Dermis lymphatic vessel endothelial cell (primary cell): ENCODE data around the gene ALAD. TPM values are rescaled to one million over a fixed set of nuclear protein-coding genes. Genes with fewer than 3 reads are reported as not detected.

Experiments used
- total RNA-seq: library from RNA; depleted of rRNA; stranded (reverse); fragments of >200 nt; gene quantifications from 2 replicates; pipeline ENCODE4 v1.2.1, GENCODE V29; 2014

Gene ALAD
- total RNA-seq, result 11.8 and 12.1 TPM in 2 replicates

GRCh38 chr9:113401027-113401792 lies at the start of gene ALAD:
ALAD (minus strand) TSS chr9:113401284; CDS start chr9:113393559, 7,725 bp downstream.

GRCh38 chr9:113410207-113410864 lies 9.3 kb upstream of the ALAD start, which contains the start of the genes C9orf43 and POLE3:
C9orf43 (plus strand) TSS chr9:113410747; CDS start chr9:113413494, 2,747 bp downstream.
POLE3 (minus strand) TSS chr9:113410675; CDS start chr9:113410293, 382 bp downstream.

GRCh38 chr9:113376634-113377567 lies 24.2 kb downstream of the ALAD start, which contains the start of gene HDHD3:
HDHD3 (minus strand) TSS chr9:113376986; CDS start chr9:113374354, 2,632 bp downstream.

GRCh38 chr9:113349445-113350094 lies 51.5 kb downstream of the ALAD start, which contains the start of gene BSPRY:
BSPRY (plus strand) TSS chr9:113349541; CDS start chr9:113349580, 39 bp downstream.

GRCh38 chr9:113340011-113340699 lies 60.9 kb downstream of the ALAD start, which contains the start of gene WDR31:
WDR31 (minus strand) TSS chr9:113340275; CDS start chr9:113332022, 8,253 bp downstream.

Other genes with a start within 250 kb of the ALAD start
- gene FKBP15, start 180.0 kb downstream of the ALAD start, total RNA-seq, result 16.1 and 16.5 TPM in 2 replicates
- gene SLC31A1, start 179.7 kb downstream of the ALAD start, total RNA-seq, result 12.6 and 13.2 TPM in 2 replicates
- 33.2 and 41.1 TPM in 2 replicates for gene CDC26, start 125.7 kb downstream of the ALAD start, total RNA-seq
- 14.8 and 21.7 TPM in 2 replicates for gene PRPF4, start 125.6 kb downstream of the ALAD start, total RNA-seq
- gene RNF183, start 97.9 kb downstream of the ALAD start, total RNA-seq, result not detected in 2 replicates
- gene WDR31, start 61.0 kb downstream of the ALAD start, total RNA-seq, result 0.52 and 0.54 TPM in 2 replicates
- gene BSPRY, start 51.7 kb downstream of the ALAD start, total RNA-seq, result not detected in 2 replicates
- gene HDHD3, start 24.3 kb downstream of the ALAD start, total RNA-seq, result 7.0 and 8.1 TPM in 2 replicates
- gene POLE3, start 9.4 kb upstream of the ALAD start, total RNA-seq, result 26.4 and 38.2 TPM in 2 replicates
- 0.34 and 0.43 TPM in 2 replicates for gene C9orf43, start 9.5 kb upstream of the ALAD start, total RNA-seq
- gene RGS3, start 62.4 kb upstream of the ALAD start, total RNA-seq, result 146 and 222 TPM in 2 replicates